HUES6 (cell line): ENCODE measurements around the gene VIPR1.

ENCODE experiments used
- H3K27ac ChIP-seq: 2 replicates; pipeline ENCODE4 v1.7.0; 2013; ENCODE audit warnings: low read depth, mild to moderate bottlenecking, low read length, inconsistent platforms
- H3K27me3 ChIP-seq: 2 replicates; pipeline ENCODE4 v1.6.1; 2013; ENCODE audit warnings: low read length; ENCODE audit not compliant: control insufficient read depth, insufficient read depth
- H3K36me3 ChIP-seq: 2 replicates; pipeline ENCODE4 v1.6.1; 2013; ENCODE audit warnings: low read length; ENCODE audit not compliant: control insufficient read depth, insufficient read depth
- H3K4me1 ChIP-seq: 2 replicates; pipeline ENCODE4 v1.6.1; 2013; ENCODE audit warnings: low read length; ENCODE audit not compliant: control insufficient read depth, insufficient read depth
- H3K4me3 ChIP-seq: 2 replicates; pipeline ENCODE4 v1.5.1; 2013; ENCODE audit warnings: low read depth, low read length
- H3K9ac ChIP-seq: one replicate; pipeline ENCODE4 v1.6.1; 2013; ENCODE audit warnings: mild to moderate bottlenecking, low read length
- H3K9me3 ChIP-seq: 2 replicates; pipeline ENCODE4 v1.6.1; 2013; ENCODE audit warnings: low read depth, low read length; ENCODE audit not compliant: control insufficient read depth, insufficient read depth

The VIPR1 gene

GRCh38 chr3:42502429-42503250 is at the start of gene VIPR1:
TSS of gene VIPR1 (plus strand) at chr3:42502643. CDS start at chr3:42502736, 93 bp downstream.
- peak within 1 kb of the TSS; percentile 65 for H3K4me3 ChIP-seq
- H3K4me1 ChIP-seq: peaks cover 18% of the 10 kb centered on the region
- no peaks in the 10 kb centered on the region for H3K9me3 ChIP-seq
- H3K36me3 ChIP-seq: no peaks in the 10 kb centered on the region
- H3K27me3 ChIP-seq: peaks cover 59% of the 10 kb centered on the region
- no peak within 1 kb of the TSS for H3K9ac ChIP-seq
- H3K27ac ChIP-seq: no peak within 1 kb of the TSS

- Histone ChIP-seq H3K27me3 (no peaks in the 10 kb centered on the region), H3K27ac (no peak overlapping the region), H3K36me3 (no peaks in the 10 kb centered on the region), H3K4me3 (no peak overlapping the region), H3K4me1 (no peaks in the 10 kb centered on the region), H3K9me3 (no peaks in the 10 kb centered on the region), H3K9ac (no peak overlapping the region)
These were observed 46.2 kb upstream of the VIPR1 start for GRCh38 chr3:42456211-42456610.

GRCh38 chr3:42459151-42459550 is 43.3 kb upstream of the VIPR1 start:
- Histone ChIP-seq H3K4me3 (no peak overlapping the region), H3K9me3 (no peaks in the 10 kb centered on the region), H3K36me3 (no peaks in the 10 kb centered on the region), H3K27ac (no peak overlapping the region), H3K4me1 (no peaks in the 10 kb centered on the region), H3K9ac (no peak overlapping the region), H3K27me3 (no peaks in the 10 kb centered on the region)

- no peaks in the 10 kb centered on the region for H3K9me3 ChIP-seq
These were observed 40.7 kb upstream of the VIPR1 start for GRCh38 chr3:42461762-42462161.

GRCh38 chr3:42463093-42463492 is 39.4 kb upstream of the VIPR1 start:
- no peak overlapping the region for H3K4me3 ChIP-seq
- no peaks in the 10 kb centered on the region for H3K4me1 ChIP-seq
- H3K27ac ChIP-seq: no peak overlapping the region
- H3K27me3 ChIP-seq: no peaks in the 10 kb centered on the region
- H3K9me3 ChIP-seq: no peaks in the 10 kb centered on the region
- no peak overlapping the region for H3K9ac ChIP-seq
- no peaks in the 10 kb centered on the region for H3K36me3 ChIP-seq

More at GRCh38 chr3:42461762-42462161, 40.7 kb upstream of the VIPR1 start:
- Histone ChIP-seq H3K4me3 (no peak overlapping the region), H3K27me3 (no peaks in the 10 kb centered on the region), H3K27ac (no peak overlapping the region), H3K36me3 (no peaks in the 10 kb centered on the region), H3K4me1 (no peaks in the 10 kb centered on the region), H3K9ac (no peak overlapping the region)

GRCh38 chr3:42468111-42468510 is 34.3 kb upstream of the VIPR1 start:
- peaks cover 4% of the 10 kb centered on the region; the same call in 1 of the 2 replicates for H3K27me3 ChIP-seq
- no peaks in the 10 kb centered on the region for H3K36me3 ChIP-seq
- no peak overlapping the region for H3K27ac ChIP-seq
- H3K9me3 ChIP-seq: no peaks in the 10 kb centered on the region
- no peak overlapping the region for H3K9ac ChIP-seq
- H3K4me1 ChIP-seq: no peaks in the 10 kb centered on the region
- no peak overlapping the region for H3K4me3 ChIP-seq

GRCh38 chr3:42472555-42472954 is 29.9 kb upstream of the VIPR1 start:
- Histone ChIP-seq H3K4me3 (no peak overlapping the region), H3K27ac (no peak overlapping the region), H3K27me3 (peaks cover 9% of the 10 kb centered on the region; the same call in 1 of the 2 replicates), H3K4me1 (peaks cover 6% of the 10 kb centered on the region; the same call in 1 of the 2 replicates), H3K9me3 (no peaks in the 10 kb centered on the region), H3K36me3 (no peaks in the 10 kb centered on the region), H3K9ac (no peak overlapping the region)

GRCh38 chr3:42473083-42473932 is 29.1 kb upstream of the VIPR1 start:
- H3K9ac ChIP-seq: no peak overlapping the region
- no peak overlapping the region for H3K27ac ChIP-seq
- H3K4me3 ChIP-seq: no peak overlapping the region
- H3K9me3 ChIP-seq: no peaks in the 10 kb centered on the region
- H3K4me1 ChIP-seq: peaks cover 6% of the 10 kb centered on the region; the same call in 1 of the 2 replicates
- H3K27me3 ChIP-seq: peaks cover 9% of the 10 kb centered on the region; the same call in 1 of the 2 replicates
- H3K36me3 ChIP-seq: no peaks in the 10 kb centered on the region

- no peak overlapping the region for H3K4me3 ChIP-seq
- H3K27ac ChIP-seq: no peak overlapping the region
- no peak overlapping the region for H3K9ac ChIP-seq
- H3K4me1 ChIP-seq: peaks cover 6% of the 10 kb centered on the region; the same call in 1 of the 2 replicates
- peaks cover 9% of the 10 kb centered on the region; the same call in 1 of the 2 replicates for H3K27me3 ChIP-seq
- peaks cover 4% of the 10 kb centered on the region; the same call in 1 of the 2 replicates for H3K9me3 ChIP-seq
- H3K36me3 ChIP-seq: no peaks in the 10 kb centered on the region
These were observed 26.0 kb upstream of the VIPR1 start for GRCh38 chr3:42476225-42477125.

- Histone ChIP-seq H3K9me3 (peaks cover 7% of the 10 kb centered on the region; the same call in 1 of the 2 replicates), H3K4me3 (no peak overlapping the region), H3K4me1 (peaks cover 6% of the 10 kb centered on the region; the same call in 1 of the 2 replicates), H3K27me3 (peaks cover 9% of the 10 kb centered on the region; the same call in 1 of the 2 replicates), H3K36me3 (no peaks in the 10 kb centered on the region), H3K9ac (no peak overlapping the region), H3K27ac (no peak overlapping the region)
These were observed 24.7 kb upstream of the VIPR1 start for GRCh38 chr3:42477696-42478095.
